Neuronal stem cell (in vitro differentiated cells): ENCODE data around the gene MEIOB.
A peak's percentile ranks its signal among the peaks of the same experiment; 100 is the strongest.

ENCODE experiments used
- DNase-seq: peaks from one replicate; pipeline ENCODE4 v3.0.0-alpha.2; 2013; ENCODE audit warnings: low spot score
- H2AFZ ChIP-seq: one replicate; pipeline ENCODE4 v1.6.1; 2013; ENCODE audit warnings: mild to moderate bottlenecking, low read length, inconsistent platforms
- H2AK5ac ChIP-seq: 2 replicates; pipeline ENCODE4 v1.6.1; 2013; ENCODE audit warnings: low read depth, mild to moderate bottlenecking, inconsistent platforms, low read length, moderate library complexity, mixed read lengths
- H2BK120ac ChIP-seq: 2 replicates; pipeline ENCODE4 v1.6.1; 2013; ENCODE audit warnings: low read depth, mild to moderate bottlenecking, inconsistent platforms, low read length, moderate library complexity, mixed read lengths
- H2BK12ac ChIP-seq: one replicate; pipeline ENCODE4 v1.6.1; 2013; ENCODE audit warnings: low read length, inconsistent platforms
- H2BK15ac ChIP-seq: 2 replicates; pipeline ENCODE4 v1.6.1; 2013; ENCODE audit warnings: mild to moderate bottlenecking, low read length, inconsistent platforms, mixed read lengths
- H2BK5ac ChIP-seq: one replicate; pipeline ENCODE4 v1.6.1; 2013; ENCODE audit warnings: inconsistent platforms, mild to moderate bottlenecking, low read length, moderate library complexity
- H3K14ac ChIP-seq: one replicate; pipeline ENCODE4 v1.6.1; 2013; ENCODE audit warnings: low read length, inconsistent platforms
- H3K18ac ChIP-seq: 2 replicates; pipeline ENCODE4 v1.6.1; 2013; ENCODE audit warnings: low read length, inconsistent platforms
- H3K23ac ChIP-seq: 2 replicates; pipeline ENCODE4 v1.6.1; 2013; ENCODE audit warnings: low read depth, mild to moderate bottlenecking, mixed read lengths, low read length, inconsistent platforms; ENCODE audit not compliant: poor library complexity
- H3K27ac ChIP-seq: replicated peaks from 3 replicates; pipeline ENCODE4 v1.5.1; 2013; ENCODE audit warnings: low read length, inconsistent platforms
- H3K27me3 ChIP-seq, 3 experiments: 2 replicates each; pipeline ENCODE4 v1.6.1; 2013; ENCODE audit warnings: low read length in 3 of 3, mild to moderate bottlenecking in 2 of 3, inconsistent platforms in 1 of 3, low read depth in 1 of 3, mixed read lengths in 1 of 3, moderate library complexity in 1 of 3; ENCODE audit not compliant: control insufficient read depth in 3 of 3, insufficient read depth in 3 of 3
- H3K36me3 ChIP-seq, 2 donors: replicated peaks in 1 of 2; 2 replicates each; pipeline ENCODE4 v1.6.1; 2013; ENCODE audit warnings: low read length in 2 of 2; ENCODE audit not compliant: control insufficient read depth in 2 of 2, insufficient read depth in 2 of 2
- H3K4ac ChIP-seq: 2 replicates; pipeline ENCODE4 v1.6.1; 2013; ENCODE audit warnings: inconsistent platforms, mild to moderate bottlenecking, low read length, moderate library complexity
- H3K4me1 ChIP-seq, 2 donors: 1 replicate in 1 of 2; 2 replicates in 1 of 2; pipeline ENCODE4 v1.6.1; 2013; ENCODE audit warnings: low read length in 2 of 2, low read depth in 1 of 2; ENCODE audit not compliant: control insufficient read depth in 2 of 2, insufficient read depth in 1 of 2
- H3K4me2 ChIP-seq: one replicate; pipeline ENCODE4 v1.6.1; 2013; ENCODE audit warnings: mild to moderate bottlenecking, low read length, inconsistent platforms; ENCODE audit not compliant: insufficient read depth, poor library complexity, severe bottlenecking
- H3K4me3 ChIP-seq, 2 donors: 2 replicates each; pipeline ENCODE4 v1.5.1; 2013; ENCODE audit warnings: low read length in 2 of 2, mild to moderate bottlenecking in 2 of 2, inconsistent platforms in 1 of 2, moderate library complexity in 1 of 2
- H3K79me1 ChIP-seq: one replicate; pipeline ENCODE4 v1.6.1; 2013; ENCODE audit warnings: low read depth, mild to moderate bottlenecking, inconsistent platforms, low read length, moderate library complexity
- H3K9ac ChIP-seq: one replicate; pipeline ENCODE4 v1.6.1; 2013; ENCODE audit warnings: mild to moderate bottlenecking, low read depth, low read length, inconsistent platforms; ENCODE audit not compliant: poor library complexity
- H3K9me3 ChIP-seq, 2 donors: replicated peaks in 1 of 2; 2 replicates each; pipeline versions ENCODE3 to v1.6.1; 2013; ENCODE audit warnings: low read length in 2 of 2, mild to moderate bottlenecking in 2 of 2, inconsistent platforms in 1 of 2, low read depth in 1 of 2, mixed read lengths in 1 of 2, moderate library complexity in 1 of 2; ENCODE audit not compliant: control insufficient read depth in 2 of 2, insufficient read depth in 1 of 2
- H4K8ac ChIP-seq: one replicate; pipeline ENCODE4 v1.6.1; 2013; ENCODE audit warnings: low read depth, mild to moderate bottlenecking, inconsistent platforms, low read length, moderate library complexity
- H4K91ac ChIP-seq: one replicate; pipeline ENCODE4 v1.6.1; 2013; ENCODE audit warnings: low read length, low read depth, mild to moderate bottlenecking, inconsistent platforms; ENCODE audit not compliant: poor library complexity
- WGBS, 2 donors: extraction: QIAGEN DNeasy Blood & Tissue Kit; methylation state at CpG; one replicate each; pipeline ENCODE4 v1.1.7; 2013; ENCODE audit warnings: missing lambda C conversion rate in 2 of 2, mixed read lengths in 1 of 2; ENCODE audit not compliant: insufficient read length in 2 of 2, insufficient replicate concordance in 1 of 2; ENCODE audit errors: extremely low coverage in 2 of 2; 5-methylcytosine and 5-hydroxymethylcytosine counted together

Gene MEIOB

DNA sequence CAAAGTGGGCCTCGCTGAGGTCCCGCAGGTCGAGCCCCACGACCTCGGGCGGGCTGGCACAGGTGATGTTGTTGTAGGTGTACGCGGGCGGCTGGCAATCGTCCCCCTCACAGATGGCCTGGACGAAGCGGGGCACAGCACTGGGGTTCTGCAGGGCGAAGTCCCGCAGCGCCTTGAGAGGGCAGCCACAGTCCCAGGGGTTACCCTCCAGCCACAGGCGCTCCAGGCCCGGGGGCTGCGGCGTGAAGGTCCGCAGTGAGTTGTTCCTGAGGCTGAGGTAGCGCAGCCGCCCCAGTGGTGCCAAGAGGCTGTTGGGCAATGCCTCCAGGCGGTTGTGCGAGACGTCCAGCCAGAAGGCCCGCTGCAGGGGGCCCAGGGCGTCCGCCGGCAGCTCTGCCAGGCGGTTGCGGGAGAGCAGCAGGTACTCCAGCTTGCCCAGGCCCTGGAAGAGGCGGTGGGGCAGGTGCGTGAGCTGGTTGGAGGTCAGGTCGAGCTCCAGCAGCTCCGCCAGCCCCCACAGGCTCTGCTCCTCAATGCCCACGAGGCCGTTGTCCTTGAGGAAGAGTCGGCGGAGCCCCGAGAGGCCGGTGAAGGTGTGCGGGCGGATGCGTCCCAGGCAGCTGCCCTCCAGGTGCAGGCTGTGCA, 81.2 kb downstream of the MEIOB start:
- no peaks in the 10 kb centered on the region for H3K27me3 ChIP-seq
- no peak overlapping the region for H2BK5ac ChIP-seq
- no peak overlapping the region for H2BK15ac ChIP-seq
- no peak overlapping the region for H2AK5ac ChIP-seq
- H2AFZ ChIP-seq: no peak overlapping the region
- peaks cover 30% of the 10 kb centered on the region for H3K79me1 ChIP-seq
- WGBS, 2 donors: no CpG with 5 or more reads among the region's 44 CpGs
- no peak overlapping the region for H3K4ac ChIP-seq
- no peak overlapping the region for H3K18ac ChIP-seq
- no peak overlapping the region for H2BK120ac ChIP-seq
- no peak overlapping the region for H3K14ac ChIP-seq
- H3K4me1 ChIP-seq: no peaks in the 10 kb centered on the region
- H3K4me3 ChIP-seq: no peak overlapping the region
- peaks cover 25 to 54% of the 10 kb centered on the region in 2 donors for H3K36me3 ChIP-seq
- H4K91ac ChIP-seq: no peak overlapping the region
- no peak overlapping the region for H3K9ac ChIP-seq
- no peaks in the 10 kb centered on the region for H3K9me3 ChIP-seq
- H2BK12ac ChIP-seq: no peak overlapping the region
- peak overlapping the region; percentile 65 for H4K8ac ChIP-seq
- peak overlapping the region; percentile 31 for H3K23ac ChIP-seq
- no peak overlapping the region for H3K4me2 ChIP-seq
- no peak for DNase-seq
- no peak overlapping the region for H3K27ac ChIP-seq

DNA sequence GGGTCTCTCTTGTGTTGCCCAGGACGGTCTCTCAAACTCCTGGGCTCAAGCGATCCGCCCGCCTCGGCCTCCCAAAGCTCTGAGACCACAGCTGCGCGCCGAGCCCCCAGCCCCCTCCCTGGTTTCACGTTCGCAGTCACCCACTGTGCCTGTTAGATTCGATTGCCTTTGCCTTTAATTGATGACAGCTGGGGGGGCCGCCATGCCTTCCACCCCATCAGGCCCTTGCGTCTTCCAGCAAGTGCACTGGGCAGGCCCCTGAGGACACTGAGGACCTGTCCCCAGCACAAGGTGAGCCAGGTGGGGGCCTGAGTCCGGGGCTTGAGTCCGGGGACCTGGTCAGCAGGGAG, 81.7 kb downstream of the MEIOB start:
- no CpG with 5 or more reads among the region's 15 CpGs for WGBS, 2 donors
- Histone ChIP-seq H3K4me1 (no peaks in the 10 kb centered on the region), H3K23ac (peak overlapping the region; percentile 31), H2BK15ac (no peak overlapping the region), H3K79me1 (peaks cover 32% of the 10 kb centered on the region), H4K91ac (no peak overlapping the region), H3K9me3 (no peaks in the 10 kb centered on the region), H3K9ac (no peak overlapping the region), H3K36me3 (peaks cover 28 to 59% of the 10 kb centered on the region in 2 donors), H3K4me2 (no peak overlapping the region), H2BK120ac (no peak overlapping the region), H2AK5ac (no peak overlapping the region), H3K27me3 (no peaks in the 10 kb centered on the region), H3K14ac (no peak overlapping the region), H2BK12ac (no peak overlapping the region), H2BK5ac (no peak overlapping the region), H3K4me3 (no peak overlapping the region), H3K27ac (no peak overlapping the region), H3K18ac (no peak overlapping the region), H3K4ac (no peak overlapping the region), H2AFZ (no peak overlapping the region), H4K8ac (no peak overlapping the region)
- no peak for DNase-seq

DNA sequence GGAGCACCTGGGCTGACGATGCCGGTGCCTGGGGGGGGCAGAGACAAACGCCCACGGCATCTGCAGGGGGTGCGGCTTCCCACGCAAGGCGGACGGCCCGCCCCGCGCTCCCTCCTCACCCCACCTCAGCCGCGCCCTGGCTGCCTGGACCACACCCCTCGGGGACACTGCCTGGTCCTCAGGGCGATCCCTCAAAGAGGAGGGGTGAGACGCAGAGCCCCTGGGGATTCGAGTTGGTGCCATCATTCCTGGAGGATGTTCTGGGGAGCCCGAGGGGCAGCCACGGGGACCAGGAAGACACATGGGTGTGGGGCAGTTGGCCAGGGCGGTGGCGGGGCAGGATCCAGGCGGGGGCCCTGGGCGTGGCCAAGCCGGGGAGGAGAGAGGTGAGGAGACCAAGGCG, 82.3 kb downstream of the MEIOB start:
- Histone ChIP-seq H2BK15ac (no peak overlapping the region), H3K36me3 (peaks cover 31 to 64% of the 10 kb centered on the region in 2 donors), H3K4me2 (no peak overlapping the region), H3K9me3 (no peaks in the 10 kb centered on the region), H4K91ac (no peak overlapping the region), H3K79me1 (peaks cover 33% of the 10 kb centered on the region), H3K14ac (no peak overlapping the region), H3K4ac (no peak overlapping the region), H2BK5ac (no peak overlapping the region), H2AFZ (no peak overlapping the region), H3K18ac (no peak overlapping the region), H3K4me1 (no peaks in the 10 kb centered on the region), H3K9ac (no peak overlapping the region), H3K23ac (no peak overlapping the region), H3K27ac (no peak overlapping the region), H3K4me3 (no peak overlapping the region), H4K8ac (no peak overlapping the region), H2AK5ac (no peak overlapping the region), H3K27me3 (no peaks in the 10 kb centered on the region), H2BK120ac (no peak overlapping the region), H2BK12ac (no peak overlapping the region)
- no CpG with 5 or more reads among the region's 25 CpGs for WGBS, 2 donors
- no peak for DNase-seq

DNA sequence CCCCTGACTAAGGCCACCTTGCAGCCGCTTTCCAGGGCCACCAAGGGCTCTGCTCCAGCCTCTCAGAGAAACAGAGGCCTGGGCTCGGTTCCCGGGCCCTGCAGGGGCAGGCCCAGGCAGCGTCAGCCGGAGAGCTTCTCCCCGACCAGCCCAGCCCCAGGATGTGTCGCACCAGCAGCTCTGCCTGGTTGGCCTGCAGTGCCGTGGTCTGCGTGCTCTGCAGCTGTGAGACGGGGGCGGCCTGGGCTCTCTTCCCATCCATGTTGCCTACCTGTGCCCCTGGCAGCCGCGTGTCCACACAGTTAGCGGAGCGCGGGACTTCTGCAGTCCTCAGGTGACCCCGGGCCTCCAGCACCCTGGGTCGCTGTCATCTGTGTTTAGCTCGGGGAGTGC, 83.3 kb downstream of the MEIOB start:
- Histone ChIP-seq H3K4me2 (no peak overlapping the region), H2BK120ac (no peak overlapping the region), H3K4me3 (no peak overlapping the region), H2BK12ac (no peak overlapping the region), H3K18ac (no peak overlapping the region), H3K79me1 (peaks cover 36% of the 10 kb centered on the region), H3K9ac (no peak overlapping the region), H3K9me3 (no peaks in the 10 kb centered on the region), H3K36me3 (peaks cover 31 to 69% of the 10 kb centered on the region in 2 donors), H3K4ac (no peak overlapping the region), H2AFZ (no peak overlapping the region), H3K23ac (no peak overlapping the region), H4K8ac (no peak overlapping the region), H2BK5ac (no peak overlapping the region), H3K14ac (no peak overlapping the region), H3K27ac (no peak overlapping the region), H4K91ac (no peak overlapping the region), H3K4me1 (peaks cover 0 to 3% of the 10 kb centered on the region in 2 donors), H3K27me3 (no peaks in the 10 kb centered on the region), H2BK15ac (no peak overlapping the region), H2AK5ac (no peak overlapping the region)
- no peak for DNase-seq
- no CpG with 5 or more reads among the region's 19 CpGs for WGBS, 2 donors
